Brain microvascular endothelial cell (primary cell): Measurements from ENCODE around the gene CKAP4.

Source experiments
- DNase-seq: peaks from one replicate; pipeline ENCODE4 v3.0.0-alpha.2; 2020
- H3K27ac ChIP-seq: fragments of 250-450 bp; sonication (Bioruptor Pico); 2 replicates; pipeline ENCODE4 v1.5.1; 2020; ENCODE audit warnings: mild to moderate bottlenecking, moderate library complexity
- H3K27me3 ChIP-seq: fragments of 250-450 bp; sonication (Bioruptor Pico); replicated peaks from 2 replicates; pipeline ENCODE4 v1.5.1; 2020; ENCODE audit warnings: mild to moderate bottlenecking
- H3K36me3 ChIP-seq: fragments of 250-450 bp; sonication (Bioruptor Pico); replicated peaks from 2 replicates; pipeline ENCODE4 v1.5.1; 2020; ENCODE audit warnings: mild to moderate bottlenecking
- H3K4me3 ChIP-seq: 2 replicates; pipeline ENCODE4 v1.5.1; 2011; ENCODE audit warnings: low read depth, mild to moderate bottlenecking, control low read depth, low read length, moderate library complexity
- in situ Hi-C: cut with HindIII; loops from 2 replicates; pipeline ENCODE4 v1.10.0; 2017; ENCODE audit warnings: low sequenced_read_pairs, low pct_ligation_motif_present
- TF ChIP-seq, protein P1 (sequence below): IDR thresholded peaks from 2 replicates; pipeline ENCODE4 v1.5.1; 2011; ENCODE audit warnings: low read depth, mild to moderate bottlenecking, moderate library complexity, low read length, control low read depth, inconsistent platforms; ENCODE audit errors: missing control alignments

The CKAP4 gene, protein sequence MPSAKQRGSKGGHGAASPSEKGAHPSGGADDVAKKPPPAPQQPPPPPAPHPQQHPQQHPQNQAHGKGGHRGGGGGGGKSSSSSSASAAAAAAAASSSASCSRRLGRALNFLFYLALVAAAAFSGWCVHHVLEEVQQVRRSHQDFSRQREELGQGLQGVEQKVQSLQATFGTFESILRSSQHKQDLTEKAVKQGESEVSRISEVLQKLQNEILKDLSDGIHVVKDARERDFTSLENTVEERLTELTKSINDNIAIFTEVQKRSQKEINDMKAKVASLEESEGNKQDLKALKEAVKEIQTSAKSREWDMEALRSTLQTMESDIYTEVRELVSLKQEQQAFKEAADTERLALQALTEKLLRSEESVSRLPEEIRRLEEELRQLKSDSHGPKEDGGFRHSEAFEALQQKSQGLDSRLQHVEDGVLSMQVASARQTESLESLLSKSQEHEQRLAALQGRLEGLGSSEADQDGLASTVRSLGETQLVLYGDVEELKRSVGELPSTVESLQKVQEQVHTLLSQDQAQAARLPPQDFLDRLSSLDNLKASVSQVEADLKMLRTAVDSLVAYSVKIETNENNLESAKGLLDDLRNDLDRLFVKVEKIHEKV

DNA sequence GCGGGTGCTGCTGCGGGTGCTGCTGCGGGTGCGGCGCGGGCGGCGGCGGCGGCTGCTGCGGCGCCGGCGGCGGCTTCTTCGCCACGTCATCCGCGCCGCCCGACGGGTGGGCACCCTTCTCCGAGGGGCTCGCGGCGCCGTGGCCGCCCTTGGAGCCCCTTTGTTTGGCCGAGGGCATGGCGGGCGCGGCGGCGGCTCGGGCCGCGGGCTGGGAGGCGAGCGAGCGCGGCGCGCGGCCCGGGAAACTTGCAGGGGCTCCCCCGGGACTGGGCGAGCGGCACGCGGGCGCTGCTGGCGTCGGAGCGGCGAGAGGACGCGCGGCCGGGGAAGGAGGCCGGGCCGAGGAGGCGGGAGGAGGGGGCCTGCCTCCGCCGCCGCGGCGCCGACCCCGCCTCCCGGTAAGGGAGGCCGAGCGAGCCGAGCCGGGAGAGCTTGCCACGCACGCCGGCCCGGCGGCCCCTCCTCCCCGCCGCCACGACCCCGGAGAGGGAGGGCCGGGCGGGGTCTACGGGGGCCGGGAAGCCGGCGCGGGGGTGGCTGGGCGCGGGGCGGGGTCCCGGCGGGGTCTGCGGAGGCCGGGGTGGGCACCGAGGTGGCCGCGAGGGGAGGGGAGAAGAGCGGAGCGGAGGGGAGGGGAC lies at the start of gene CKAP4:
CKAP4 (minus strand) TSS at position 347 of the 638 bp plus-strand sequence; CDS start at position 178, 169 bp downstream.
- peak; percentile 34 for DNase-seq
- TF ChIP-seq, protein P1, sequence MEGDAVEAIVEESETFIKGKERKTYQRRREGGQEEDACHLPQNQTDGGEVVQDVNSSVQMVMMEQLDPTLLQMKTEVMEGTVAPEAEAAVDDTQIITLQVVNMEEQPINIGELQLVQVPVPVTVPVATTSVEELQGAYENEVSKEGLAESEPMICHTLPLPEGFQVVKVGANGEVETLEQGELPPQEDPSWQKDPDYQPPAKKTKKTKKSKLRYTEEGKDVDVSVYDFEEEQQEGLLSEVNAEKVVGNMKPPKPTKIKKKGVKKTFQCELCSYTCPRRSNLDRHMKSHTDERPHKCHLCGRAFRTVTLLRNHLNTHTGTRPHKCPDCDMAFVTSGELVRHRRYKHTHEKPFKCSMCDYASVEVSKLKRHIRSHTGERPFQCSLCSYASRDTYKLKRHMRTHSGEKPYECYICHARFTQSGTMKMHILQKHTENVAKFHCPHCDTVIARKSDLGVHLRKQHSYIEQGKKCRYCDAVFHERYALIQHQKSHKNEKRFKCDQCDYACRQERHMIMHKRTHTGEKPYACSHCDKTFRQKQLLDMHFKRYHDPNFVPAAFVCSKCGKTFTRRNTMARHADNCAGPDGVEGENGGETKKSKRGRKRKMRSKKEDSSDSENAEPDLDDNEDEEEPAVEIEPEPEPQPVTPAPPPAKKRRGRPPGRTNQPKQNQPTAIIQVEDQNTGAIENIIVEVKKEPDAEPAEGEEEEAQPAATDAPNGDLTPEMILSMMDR: no peak
- Histone ChIP-seq H3K27ac (peak within 1 kb of the TSS; percentile 91), H3K27me3 (no peaks in the 10 kb centered on the region), H3K4me3 (peak within 1 kb of the TSS; percentile 85), H3K36me3 (peaks cover 17% of the 10 kb centered on the region)
- in situ Hi-C loops: no loop called here

DNA sequence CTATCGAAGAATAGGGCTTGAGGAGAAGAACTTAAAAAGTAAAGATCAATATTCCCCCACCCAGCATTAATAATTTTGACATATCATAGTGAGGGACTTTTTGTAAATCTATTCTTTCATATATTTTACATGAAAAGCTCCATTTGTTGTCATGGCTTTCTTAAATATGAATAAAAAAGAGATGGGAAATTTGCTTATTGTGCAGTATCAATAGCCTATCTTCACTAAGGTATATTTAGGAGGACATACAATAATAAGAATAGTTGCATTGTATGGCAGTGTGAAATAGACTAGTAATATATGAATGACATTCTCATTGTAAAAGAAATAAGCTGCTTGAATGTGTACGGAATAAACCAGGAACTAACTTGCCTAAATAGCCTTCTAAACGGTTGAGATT lies 49.3 kb upstream of the CKAP4 start:
- no peak for DNase-seq
- no peaks in the 10 kb centered on the region for H3K36me3 ChIP-seq
- no peaks in the 10 kb centered on the region for H3K27me3 ChIP-seq
- no peak overlapping the region for H3K4me3 ChIP-seq
- in situ Hi-C loops: no loop called here
- TF ChIP-seq, protein P1: no peak
- no peak overlapping the region for H3K27ac ChIP-seq

DNA sequence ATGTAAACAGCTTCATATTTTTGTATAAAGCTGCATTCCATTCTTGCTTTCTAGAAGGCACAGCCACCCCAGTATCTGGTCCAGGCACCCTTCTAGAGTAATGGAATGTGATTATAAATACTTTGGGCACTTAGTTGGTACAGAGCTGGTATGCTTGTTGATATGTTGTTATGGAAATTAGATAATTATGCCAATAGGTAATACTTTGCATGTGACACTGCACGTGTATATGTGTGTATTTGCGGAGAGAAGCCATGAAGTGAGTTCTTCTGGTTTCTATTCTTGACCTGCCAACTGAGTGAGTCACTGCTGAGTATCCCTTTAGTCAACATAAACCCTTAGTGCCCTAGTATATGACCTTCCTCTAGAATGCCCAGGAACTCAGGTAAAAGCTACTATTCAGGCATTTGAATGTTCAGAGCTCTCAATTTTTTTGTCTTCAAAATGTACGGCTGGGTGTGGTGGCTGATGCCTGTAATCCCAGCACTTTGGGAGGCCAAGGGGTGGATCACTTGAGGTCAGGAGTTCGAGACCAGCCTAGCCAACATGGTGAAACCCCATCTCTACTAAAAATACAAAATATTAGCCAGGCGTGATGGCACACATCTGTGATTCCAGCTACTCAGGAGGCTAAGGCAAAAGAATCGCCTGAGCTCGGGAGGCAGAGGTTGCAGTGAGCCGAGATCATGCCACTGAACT lies 48.5 kb upstream of the CKAP4 start:
- DNase-seq: peak; percentile 65
- H3K27ac ChIP-seq: no peak overlapping the region
- in situ Hi-C loops: no loop called here

DNA sequence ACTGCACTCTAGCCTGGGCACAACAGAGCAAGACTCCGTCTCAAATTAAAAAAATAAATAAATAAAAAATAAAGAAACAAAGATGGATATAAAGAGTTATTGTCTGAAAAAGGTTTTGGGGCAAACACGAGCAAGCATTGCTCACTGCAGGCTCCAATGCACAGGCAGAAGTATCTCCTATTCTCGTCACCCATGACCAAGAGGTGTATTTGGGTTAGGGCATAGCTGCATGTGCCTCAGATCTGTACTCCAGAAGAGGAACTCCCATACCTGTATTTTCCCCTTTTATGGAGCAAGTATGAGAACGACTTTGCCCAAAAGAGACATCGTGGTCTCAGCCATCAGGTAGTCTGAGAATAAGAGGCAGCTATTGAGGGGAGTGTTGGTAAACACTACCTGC lies 44.5 kb upstream of the CKAP4 start:
- H3K27ac ChIP-seq: no peak overlapping the region
- in situ Hi-C loops: no loop called here
- no peaks in the 10 kb centered on the region for H3K27me3 ChIP-seq
- no peaks in the 10 kb centered on the region for H3K36me3 ChIP-seq
- no peak overlapping the region for H3K4me3 ChIP-seq
- no peak for DNase-seq
- TF ChIP-seq, protein P1: no peak

More for the DNA sequence above, 48.5 kb upstream of the CKAP4 start:
- TF ChIP-seq, protein P1: no peak
- no peaks in the 10 kb centered on the region for H3K36me3 ChIP-seq
- no peak overlapping the region for H3K4me3 ChIP-seq
- H3K27me3 ChIP-seq: no peaks in the 10 kb centered on the region

DNA sequence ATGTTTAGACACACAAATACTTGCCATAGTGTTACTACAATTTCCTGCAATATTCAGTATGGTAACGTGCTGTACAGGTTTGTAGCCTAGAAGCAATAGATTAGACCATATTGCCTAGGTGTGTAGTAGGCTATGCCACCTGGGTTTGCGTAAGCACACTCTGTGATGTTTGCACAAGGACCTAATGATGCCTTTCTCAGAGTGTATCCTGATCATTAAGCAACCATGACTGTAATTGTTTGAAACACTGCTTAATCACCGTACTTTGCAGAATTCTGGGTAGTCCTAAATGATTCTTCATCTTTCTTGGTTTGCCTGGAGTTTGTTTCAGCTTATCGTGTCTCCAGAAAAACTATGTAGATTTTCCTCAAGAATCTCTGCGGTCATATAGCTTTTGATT lies 43.5 kb upstream of the CKAP4 start:
- TF ChIP-seq, protein P1: no peak
- no peaks in the 10 kb centered on the region for H3K36me3 ChIP-seq
- no peak for DNase-seq
- H3K4me3 ChIP-seq: no peak overlapping the region
- H3K27me3 ChIP-seq: no peaks in the 10 kb centered on the region
- H3K27ac ChIP-seq: no peak overlapping the region
- in situ Hi-C loops: no loop called here
